ENCODE measurements around the gene IFT20. TPM values are rescaled to one million over a fixed set of nuclear protein-coding genes. Genes with fewer than 3 reads are reported as not detected.

Gene IFT20
- total RNA-seq, 3 donors from 2014 or later = 40.2 to 52.8 (median 47.2) TPM

- H3K4me3 ChIP-seq = no peak overlapping the region
- no peaks in the 10 kb centered on the region for H3K27me3 ChIP-seq
- DNase-seq (ENCODE audit: low spot score in 2 of 2) = no peak
- no peaks in the 10 kb centered on the region for H3K9me3 ChIP-seq
- no peak overlapping the region for H3K27ac ChIP-seq
- H3K36me3 ChIP-seq = no peaks in the 10 kb centered on the region
- intact Hi-C loops (cut with DNase I; ENCODE audit: low total_unique reads) = no loop called here
- no peaks in the 10 kb centered on the region for H3K4me1 ChIP-seq
- TF ChIP-seq POLR2A (IDR thresholded peaks at IDR 0.05) (no peak), CTCF (IDR thresholded peaks at IDR 0.05) (no peak), POLR2AphosphoS5 (IDR thresholded peaks at IDR 0.05) (no peak)
These were observed 54.4 kb downstream of the IFT20 start for GRCh38 chr17:28280826-28281225.

- Histone ChIP-seq H3K4me1 (no peaks in the 10 kb centered on the region), H3K36me3 (no peaks in the 10 kb centered on the region), H3K4me3 (no peak overlapping the region), H3K27me3 (no peaks in the 10 kb centered on the region), H3K9me3 (no peaks in the 10 kb centered on the region), H3K27ac (no peak overlapping the region)
- intact Hi-C loops (cut with DNase I; ENCODE audit: low total_unique reads) = no loop called here
- DNase-seq (ENCODE audit: low spot score in 2 of 2) = no peak
- TF ChIP-seq POLR2AphosphoS5 (IDR thresholded peaks at IDR 0.05) = no peak
- no peak for TF ChIP-seq CTCF (IDR thresholded peaks at IDR 0.05)
- TF ChIP-seq POLR2A (IDR thresholded peaks at IDR 0.05) = no peak
These were observed 55.9 kb downstream of the IFT20 start for GRCh38 chr17:28279411-28279810.

Other genes with a start within 250 kb of the IFT20 start
- 1 to 10 TPM; 7.2 to 9.8 (median 7.5) TPM for gene TMEM97, start 16.3 kb downstream of the IFT20 start, total RNA-seq
- 10 to 100 TPM; 15.5 to 31.9 (median 28.5) TPM for gene TNFAIP1, start 289 bp upstream of the IFT20 start, total RNA-seq
- gene POLDIP2, start 22.1 kb upstream of the IFT20 start, total RNA-seq = 10 to 100 TPM; 64.5 to 85.0 (median 69.8) TPM
- not detected for gene SEBOX, start 29.7 kb upstream of the IFT20 start, total RNA-seq
- gene VTN, start 34.8 kb upstream of the IFT20 start, total RNA-seq = 10 to 100 TPM in 1 of 3 donors, under 1 TPM in 2; 0.32 to 12.1 (median 0.98) TPM
- 10 to 100 TPM in 2 of 3 donors, 1 to 10 TPM in 1; 6.4 to 14.3 (median 13.8) TPM for gene SARM1, start 36.2 kb upstream of the IFT20 start, total RNA-seq
- gene SLC46A1, start 70.7 kb upstream of the IFT20 start, total RNA-seq = 10 to 100 TPM; 11.2 to 22.7 (median 12.5) TPM
- gene SLC13A2, start 138.2 kb upstream of the IFT20 start, total RNA-seq = 1 to 10 TPM in 1 of 3 donors, under 1 TPM in 1, not detected in 1; 0.66 to 4.0 TPM
- under 1 TPM in 1 of 3 donors, not detected in 2; 0.29 TPM for gene FOXN1, start 170.9 kb upstream of the IFT20 start, total RNA-seq
- 10 to 100 TPM; 19.2 to 34.1 (median 32.9) TPM for gene UNC119, start 217.2 kb upstream of the IFT20 start, total RNA-seq
- gene PIGS, start 236.1 kb upstream of the IFT20 start, total RNA-seq = 10 to 100 TPM; 35.4 to 63.5 (median 53.3) TPM
- 100 to 1,000 TPM in 1 of 3 donors, 10 to 100 TPM in 2; 19.7 to 191 (median 40.7) TPM for gene ALDOC, start 241.4 kb upstream of the IFT20 start, total RNA-seq